ENCODE data around the gene IFT57. TPM values are rescaled to one million over a fixed set of nuclear protein-coding genes. Genes with fewer than 3 reads are reported as not detected.

IFT57 gene
- total RNA-seq, 3 donors from 2014 or later (not counting 1 experiment from before 2014, with no cell fraction given) = 22.2 to 49.3 (median 33.5) TPM

DNA sequence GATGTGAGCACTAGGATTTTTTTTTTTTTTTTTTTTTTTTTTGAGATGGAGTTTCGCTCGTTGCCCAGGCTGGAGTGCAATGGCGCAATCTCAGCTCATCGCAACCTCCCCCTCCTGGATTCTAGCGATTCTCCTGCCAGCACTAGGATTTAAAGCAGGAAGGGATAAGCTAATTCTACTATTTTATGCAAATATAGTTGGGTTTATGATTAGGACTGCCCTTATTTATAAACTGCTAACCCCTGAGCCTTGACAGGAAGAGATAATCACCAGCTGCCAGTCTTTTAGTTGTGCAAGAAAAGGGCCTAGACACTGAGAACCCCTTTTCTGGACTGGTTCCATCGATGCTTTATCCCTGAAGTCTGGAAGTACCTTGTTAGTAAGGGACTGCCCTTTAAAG is 36.7 kb downstream of the IFT57 start:
- Mint-ChIP-seq H3K36me3 (peaks cover 29% of the 10 kb centered on the region), H3K4me1 (peaks cover 0 to 11% of the 10 kb centered on the region in 2 donors), H3K4me3 (no peak overlapping the region), H3K27me3 (ENCODE audit: low read depth in 2 of 2) (no peaks in the 10 kb centered on the region), H3K9me3 (peaks cover 2 to 3% of the 10 kb centered on the region in 2 donors), H3K27ac (no peak overlapping the region)
- peaks cover 6% of the 10 kb centered on the region for H3K36me3 ChIP-seq (ENCODE audit: control insufficient read depth, insufficient read depth, low read length)
- H3K27me3 ChIP-seq (ENCODE audit: control insufficient read depth, insufficient read depth, low read length) = no peaks in the 10 kb centered on the region
- ATAC-seq (no peak), DNase-seq (no peak)
- intact Hi-C loops (cut with micrococcal nuclease) = no loop called here
- no peak overlapping the region for H3K4me3 ChIP-seq (ENCODE audit: low read length)
- H3K27ac ChIP-seq (ENCODE audit: low read length) = no peak overlapping the region
- WGBS (ENCODE audit: insufficient coverage) = 96% methylated on average over 6 of the region's 6 CpGs
- H3K4me1 ChIP-seq (ENCODE audit: control insufficient read depth, insufficient read depth, low read length) = no peaks in the 10 kb centered on the region
- TF ChIP-seq, protein P1, sequence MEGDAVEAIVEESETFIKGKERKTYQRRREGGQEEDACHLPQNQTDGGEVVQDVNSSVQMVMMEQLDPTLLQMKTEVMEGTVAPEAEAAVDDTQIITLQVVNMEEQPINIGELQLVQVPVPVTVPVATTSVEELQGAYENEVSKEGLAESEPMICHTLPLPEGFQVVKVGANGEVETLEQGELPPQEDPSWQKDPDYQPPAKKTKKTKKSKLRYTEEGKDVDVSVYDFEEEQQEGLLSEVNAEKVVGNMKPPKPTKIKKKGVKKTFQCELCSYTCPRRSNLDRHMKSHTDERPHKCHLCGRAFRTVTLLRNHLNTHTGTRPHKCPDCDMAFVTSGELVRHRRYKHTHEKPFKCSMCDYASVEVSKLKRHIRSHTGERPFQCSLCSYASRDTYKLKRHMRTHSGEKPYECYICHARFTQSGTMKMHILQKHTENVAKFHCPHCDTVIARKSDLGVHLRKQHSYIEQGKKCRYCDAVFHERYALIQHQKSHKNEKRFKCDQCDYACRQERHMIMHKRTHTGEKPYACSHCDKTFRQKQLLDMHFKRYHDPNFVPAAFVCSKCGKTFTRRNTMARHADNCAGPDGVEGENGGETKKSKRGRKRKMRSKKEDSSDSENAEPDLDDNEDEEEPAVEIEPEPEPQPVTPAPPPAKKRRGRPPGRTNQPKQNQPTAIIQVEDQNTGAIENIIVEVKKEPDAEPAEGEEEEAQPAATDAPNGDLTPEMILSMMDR (IDR thresholded peaks at IDR 0.05) = no peak
- no peaks in the 10 kb centered on the region for H3K9me3 ChIP-seq (ENCODE audit: control insufficient read depth, insufficient read depth, low read length)

DNA sequence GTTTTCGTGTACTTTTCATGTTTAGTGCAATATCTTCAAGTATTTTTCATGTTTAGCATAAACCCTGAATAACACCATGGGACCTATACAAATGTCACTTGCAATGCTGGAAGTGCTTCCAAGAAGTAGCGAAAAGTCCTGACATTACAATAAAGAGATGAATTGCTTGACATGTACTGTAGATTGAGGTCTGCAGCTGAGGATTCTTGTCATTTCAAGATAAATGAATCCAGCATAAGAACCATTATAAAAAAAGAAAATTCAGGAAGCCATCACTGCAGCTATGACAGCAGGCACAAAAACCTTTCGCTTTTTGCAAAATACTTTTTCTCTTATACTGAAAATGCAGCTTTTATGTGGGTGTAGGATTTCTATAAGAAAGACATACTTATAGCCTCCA is 37.4 kb downstream of the IFT57 start:
- Mint-ChIP-seq H3K9me3 (peaks cover 2 to 3% of the 10 kb centered on the region in 2 donors), H3K27me3 (ENCODE audit: low read depth in 2 of 2) (no peaks in the 10 kb centered on the region), H3K4me3 (no peak overlapping the region), H3K27ac (no peak overlapping the region), H3K4me1 (peaks cover 0 to 11% of the 10 kb centered on the region in 2 donors), H3K36me3 (peaks cover 22% of the 10 kb centered on the region)
- Histone ChIP-seq H3K27ac (ENCODE audit: low read length) (no peak overlapping the region), H3K36me3 (ENCODE audit: control insufficient read depth, insufficient read depth, low read length) (peaks cover under 1% of the 10 kb centered on the region), H3K9me3 (ENCODE audit: control insufficient read depth, insufficient read depth, low read length) (no peaks in the 10 kb centered on the region), H3K4me1 (ENCODE audit: control insufficient read depth, insufficient read depth, low read length) (no peaks in the 10 kb centered on the region), H3K27me3 (ENCODE audit: control insufficient read depth, insufficient read depth, low read length) (no peaks in the 10 kb centered on the region), H3K4me3 (ENCODE audit: low read length) (no peak overlapping the region)
- intact Hi-C loops (cut with micrococcal nuclease) = no loop called here
- ATAC-seq = no peak
- TF ChIP-seq, protein P1 (IDR thresholded peaks at IDR 0.05) = no peak
- WGBS (ENCODE audit: insufficient coverage) = 100% methylated on average over 2 of the region's 3 CpGs
- no peak for DNase-seq

DNA sequence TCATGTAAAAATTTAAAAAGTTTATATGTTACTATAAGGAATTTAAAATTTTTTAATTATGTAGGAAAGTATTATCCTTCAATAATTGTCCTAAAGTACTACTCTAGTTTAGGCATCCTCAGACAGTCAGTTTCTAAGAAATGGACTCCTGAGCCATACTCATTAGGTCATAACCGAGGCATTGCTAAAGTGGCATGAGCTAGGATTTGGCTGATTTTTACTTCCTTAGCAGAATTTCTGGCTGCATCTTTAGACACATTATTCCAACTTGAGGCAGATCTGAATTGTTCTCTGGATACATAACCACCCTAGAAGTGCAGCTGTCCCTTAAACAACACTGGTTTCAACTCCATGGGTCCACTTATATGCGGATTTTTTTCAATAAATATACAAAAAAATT is 38.3 kb downstream of the IFT57 start:
- WGBS (ENCODE audit: insufficient coverage) = 91% methylated on average over 2 of the region's 2 CpGs

More for the DNA sequence above, 38.3 kb downstream of the IFT57 start:
- Mint-ChIP-seq H3K36me3 (peaks cover 18% of the 10 kb centered on the region), H3K9me3 (peaks cover 2 to 3% of the 10 kb centered on the region in 2 donors), H3K27ac (no peak overlapping the region), H3K27me3 (ENCODE audit: low read depth in 2 of 2) (no peaks in the 10 kb centered on the region), H3K4me1 (peaks cover 0 to 15% of the 10 kb centered on the region in 2 donors), H3K4me3 (no peak overlapping the region)
- ATAC-seq (no peak), DNase-seq (no peak)
- TF ChIP-seq, protein P1 (IDR thresholded peaks at IDR 0.05) = no peak
- no peaks in the 10 kb centered on the region for H3K4me1 ChIP-seq (ENCODE audit: control insufficient read depth, insufficient read depth, low read length)
- H3K4me3 ChIP-seq (ENCODE audit: low read length) = no peak overlapping the region
- H3K27ac ChIP-seq (ENCODE audit: low read length) = no peak overlapping the region
- H3K9me3 ChIP-seq (ENCODE audit: control insufficient read depth, insufficient read depth, low read length) = no peaks in the 10 kb centered on the region
- intact Hi-C loops (cut with micrococcal nuclease) = no loop called here
- H3K27me3 ChIP-seq (ENCODE audit: control insufficient read depth, insufficient read depth, low read length) = no peaks in the 10 kb centered on the region
- no peaks in the 10 kb centered on the region for H3K36me3 ChIP-seq (ENCODE audit: control insufficient read depth, insufficient read depth, low read length)
